Activated CD4-positive, alpha-beta T cell treated with anti-CD3 and anti-CD28 coated beads for 48 hours (primary cell): ENCODE measurements around the gene ABCG1.
"Not testable (repeated sequence)": the region's sequence is repeated elsewhere in the genome, so short reads cannot be mapped to it uniquely, and the experiment has no call there.

Source experiments
- DNase-seq: peaks from one replicate; pipeline ENCODE4 v3.0.0-alpha.2; 2020

The ABCG1 gene

DNA sequence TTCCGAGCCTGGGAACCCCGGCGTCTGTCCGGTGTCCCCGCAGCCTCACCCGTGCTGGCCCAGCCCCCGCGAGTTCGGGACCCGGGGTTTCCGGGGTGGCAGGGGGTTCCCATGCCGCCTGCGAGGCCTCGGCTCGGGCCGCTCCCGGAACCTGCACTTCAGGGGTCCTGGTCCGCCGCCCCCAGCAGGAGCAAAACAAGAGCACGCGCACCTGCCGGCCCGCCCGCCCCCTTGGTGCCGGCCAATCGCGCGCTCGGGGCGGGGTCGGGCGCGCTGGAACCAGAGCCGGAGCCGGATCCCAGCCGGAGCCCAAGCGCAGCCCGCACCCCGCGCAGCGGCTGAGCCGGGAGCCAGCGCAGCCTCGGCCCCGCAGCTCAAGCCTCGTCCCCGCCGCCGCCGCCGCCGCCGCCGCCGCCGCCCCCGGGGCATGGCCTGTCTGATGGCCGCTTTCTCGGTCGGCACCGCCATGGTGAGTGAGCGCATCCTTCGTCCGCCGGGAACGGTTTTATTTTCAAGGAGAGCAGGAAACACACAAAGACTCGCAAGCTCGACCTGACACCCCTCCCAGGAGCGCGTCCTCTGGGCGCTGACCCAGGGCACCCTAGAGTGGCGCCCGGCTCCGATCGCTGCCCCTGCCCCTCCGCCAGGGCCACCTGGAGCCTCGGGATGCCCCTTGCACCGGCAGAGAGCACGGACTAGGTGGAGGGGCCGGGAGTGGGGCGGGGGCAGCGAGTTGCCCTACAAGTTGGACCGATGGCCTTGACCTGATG is at the start of gene ABCG1:
Gene ABCG1, plus strand, starts transcription at position 305 of the 770 bp plus-strand sequence. Its CDS starts 123 bp downstream, at position 428.
- DNase-seq, result peak; percentile 59

DNA sequence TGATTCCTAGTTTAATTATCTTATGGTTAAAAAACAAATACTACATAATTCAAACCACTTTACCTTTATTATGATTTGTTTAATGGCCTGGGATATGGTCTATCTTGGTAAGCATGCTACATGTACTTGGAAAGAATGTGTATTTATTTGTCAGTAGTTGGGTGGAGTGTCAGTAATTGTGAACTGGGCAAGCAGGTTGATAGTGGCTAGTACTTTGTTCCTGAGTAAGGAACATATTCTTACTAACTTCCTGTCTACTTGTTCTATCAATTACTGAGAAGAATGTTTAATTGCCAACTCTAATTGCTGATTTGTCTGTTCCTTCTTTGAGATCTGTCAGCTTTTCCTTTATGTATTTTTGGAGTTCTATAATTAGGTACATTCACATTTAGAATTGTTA is 49.2 kb upstream of the ABCG1 start:
- no peak for DNase-seq

DNA sequence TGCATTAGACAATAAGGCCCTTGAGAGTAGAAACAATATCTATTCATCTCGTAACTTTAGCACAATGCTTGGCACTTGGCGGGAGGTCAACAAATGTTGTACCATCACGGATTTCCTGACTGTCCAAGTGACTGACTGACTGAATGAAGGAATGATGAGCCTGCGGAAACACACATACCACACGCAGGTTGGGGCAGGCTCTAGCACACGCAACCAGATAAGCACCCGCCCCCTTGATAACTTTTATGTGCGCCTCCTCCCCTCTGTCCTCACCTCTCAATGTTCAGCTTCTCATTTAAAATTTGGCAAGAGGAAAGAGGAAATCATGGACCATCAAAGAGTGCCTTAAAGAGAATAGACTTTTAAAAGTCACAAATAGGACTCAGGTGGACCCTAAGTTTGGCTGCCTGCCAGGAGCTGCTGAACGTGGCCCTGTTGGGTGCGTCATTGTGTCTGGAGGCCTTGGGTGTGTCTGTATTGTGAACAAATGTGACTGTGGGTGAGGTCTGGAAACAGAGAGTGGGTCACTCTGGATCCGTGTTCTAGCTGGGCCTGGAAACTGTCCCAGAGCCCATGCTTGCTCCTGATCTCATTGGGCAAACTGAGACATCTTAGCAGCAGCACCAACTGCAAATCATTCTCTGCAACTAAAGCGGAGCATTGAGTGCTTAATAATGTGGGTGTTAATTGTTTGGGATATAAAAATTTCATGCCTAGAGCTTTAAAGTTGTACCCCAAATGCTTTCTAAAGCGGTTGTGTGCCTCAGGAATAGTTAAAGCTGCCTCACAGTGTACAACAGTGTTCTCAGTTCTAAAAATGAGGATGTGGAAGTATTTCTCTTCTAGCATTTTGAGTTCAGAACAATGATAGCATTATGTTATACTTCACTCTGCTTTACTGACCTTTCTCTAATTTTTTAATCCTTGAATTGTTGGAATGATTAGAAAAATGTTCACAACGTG is 47.6 kb upstream of the ABCG1 start:
- no peak for DNase-seq

DNA sequence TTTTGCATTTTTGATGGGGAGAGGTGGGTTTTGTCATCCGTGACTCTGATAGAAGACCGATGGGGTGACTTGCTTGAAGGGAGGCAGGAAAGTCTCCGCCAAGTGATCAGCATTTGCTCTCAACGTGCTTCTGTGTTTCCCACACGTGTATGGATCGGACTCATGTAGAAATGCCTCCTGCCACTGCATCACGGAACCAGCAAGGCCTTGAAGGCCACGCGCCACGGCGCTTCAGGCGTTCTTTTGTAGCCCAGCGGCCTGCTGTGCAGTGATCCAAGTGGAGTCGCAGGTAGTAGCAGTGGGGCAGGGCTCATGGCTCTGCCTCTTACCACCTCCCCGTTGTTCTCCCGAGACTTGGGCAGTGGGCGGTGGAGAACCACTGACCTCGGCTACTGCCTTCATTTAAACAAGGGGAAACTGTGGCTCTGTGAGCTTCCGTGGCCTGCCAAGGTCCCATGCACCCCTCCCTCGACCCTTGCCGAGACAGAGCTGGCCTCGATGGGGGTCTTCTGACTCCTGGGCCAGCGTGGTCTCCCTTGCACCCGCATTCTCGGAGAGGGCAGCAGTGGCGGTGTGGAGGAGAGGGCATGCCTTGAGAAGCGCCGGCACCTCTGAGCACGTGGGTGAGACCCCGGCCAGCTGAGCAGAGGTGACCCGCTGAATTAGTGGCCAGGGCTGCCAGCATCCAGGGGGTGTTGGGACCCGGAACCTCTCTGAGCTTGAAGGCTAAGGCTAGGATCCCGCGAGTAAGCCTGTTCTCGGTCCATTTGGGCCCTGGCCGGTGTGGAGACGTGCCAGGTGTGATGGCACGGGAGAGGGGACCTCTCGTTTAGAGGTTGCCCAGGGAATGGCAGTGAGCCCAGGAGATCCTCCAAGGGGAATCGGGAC is 46.1 kb upstream of the ABCG1 start:
- DNase-seq, result no peak

DNA sequence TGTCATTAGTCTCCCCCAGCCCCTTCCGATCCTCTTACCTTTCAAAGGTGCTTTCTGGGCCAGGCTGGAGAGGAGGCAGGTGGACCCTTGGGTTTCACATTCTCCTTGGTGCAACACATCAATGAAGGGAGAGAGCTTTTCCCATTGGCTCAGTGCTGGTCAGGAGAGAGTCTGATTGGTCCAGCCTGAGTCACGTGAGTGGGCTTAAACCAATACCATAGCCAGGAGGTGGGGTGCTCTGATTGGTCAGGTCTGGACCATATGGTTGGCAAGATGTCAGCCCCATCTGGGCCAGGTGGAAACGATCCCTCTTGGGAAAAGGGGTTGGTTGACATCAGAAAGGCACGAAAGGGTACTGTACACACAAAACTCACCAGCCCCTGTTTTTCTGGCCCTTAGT is 44.8 kb upstream of the ABCG1 start:
- no peak for DNase-seq

DNA sequence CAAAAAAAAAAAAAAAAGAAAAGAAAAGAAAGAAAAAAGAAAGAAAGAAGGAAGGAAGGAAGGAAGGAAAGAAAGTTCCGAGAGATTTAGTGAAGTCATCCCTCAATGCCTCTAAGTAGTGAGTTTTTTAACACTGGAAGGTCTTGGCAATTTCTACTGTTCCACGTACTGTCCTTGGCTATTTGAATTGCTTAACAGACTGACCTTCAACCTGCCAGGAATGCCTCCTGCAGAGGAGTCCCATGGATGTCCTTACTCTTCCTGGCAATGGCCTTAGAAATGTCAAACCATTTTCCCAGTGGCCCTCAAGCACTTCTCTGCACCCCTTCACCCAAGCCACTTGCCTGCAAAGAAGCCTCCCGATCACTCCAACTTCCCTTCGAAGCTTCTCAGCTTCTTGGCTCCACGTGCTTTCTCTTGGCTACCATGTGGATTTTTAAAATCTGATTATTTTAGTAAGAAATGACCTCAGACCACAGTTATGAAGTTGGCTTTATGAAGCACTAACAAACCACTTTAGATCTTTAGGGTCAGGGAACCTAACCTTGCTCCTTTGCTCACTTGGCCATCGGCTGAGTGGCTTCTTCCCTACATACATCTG is 43.7 kb upstream of the ABCG1 start:
- no peak for DNase-seq

DNA sequence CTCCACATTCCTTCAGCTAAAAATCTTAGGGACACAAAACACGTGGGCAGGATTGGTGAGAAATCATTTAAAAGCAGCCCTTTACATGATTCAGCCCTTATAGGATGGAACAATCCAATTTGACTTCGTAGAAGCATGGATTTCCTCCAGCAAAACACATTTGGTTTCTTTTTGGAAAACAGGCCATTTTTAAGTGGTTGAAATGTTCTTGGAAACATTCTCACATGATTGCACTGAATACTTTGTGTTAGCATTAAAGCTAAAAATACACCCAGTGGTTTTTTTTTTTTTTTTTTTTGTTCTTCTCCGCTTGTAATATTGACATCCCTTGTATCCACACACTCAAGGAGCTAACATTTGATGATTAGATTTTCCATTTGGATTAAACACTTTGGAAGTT is 42.1 kb upstream of the ABCG1 start:
- DNase-seq, result no peak

DNA sequence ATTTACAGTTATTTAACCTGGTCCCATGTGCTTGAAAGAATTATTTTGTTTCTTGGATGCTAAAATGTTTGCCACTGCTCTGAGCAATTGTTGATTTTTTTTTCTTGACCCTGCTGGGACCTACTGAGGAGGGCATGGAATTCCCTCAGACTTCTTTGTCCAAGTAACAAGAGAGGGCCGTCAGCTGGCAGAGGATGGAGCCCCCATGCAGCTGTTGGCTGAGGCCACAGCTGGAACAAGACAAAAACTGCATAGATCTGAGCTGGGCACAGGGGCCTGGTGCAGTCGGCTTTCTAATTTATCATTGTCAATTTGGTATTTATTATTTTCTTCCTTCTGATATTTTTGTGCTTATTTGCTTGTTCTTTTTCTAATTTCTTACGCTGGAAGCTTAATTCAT is 39.6 kb upstream of the ABCG1 start:
- no peak for DNase-seq

DNA sequence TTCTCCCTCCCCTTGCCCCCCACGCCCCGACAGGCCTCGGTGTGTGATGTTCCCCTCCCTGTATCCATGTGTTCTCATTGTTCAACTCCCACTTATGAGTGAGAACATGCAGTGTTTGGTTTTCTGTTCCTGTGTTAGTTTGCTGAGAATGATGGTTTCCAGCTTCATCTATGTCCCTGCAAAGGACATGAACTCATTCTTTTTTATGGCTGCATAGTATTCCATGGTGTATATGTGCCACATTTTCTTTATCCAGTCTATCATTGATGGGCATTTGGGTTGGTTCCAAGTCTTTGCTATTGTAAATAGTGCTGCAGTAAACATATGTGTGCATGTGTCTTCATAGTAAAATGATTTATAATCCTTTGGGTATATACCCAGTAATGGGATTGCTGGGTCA is 38.9 kb upstream of the ABCG1 start:
- DNase-seq, result not testable (repeated sequence)

DNA sequence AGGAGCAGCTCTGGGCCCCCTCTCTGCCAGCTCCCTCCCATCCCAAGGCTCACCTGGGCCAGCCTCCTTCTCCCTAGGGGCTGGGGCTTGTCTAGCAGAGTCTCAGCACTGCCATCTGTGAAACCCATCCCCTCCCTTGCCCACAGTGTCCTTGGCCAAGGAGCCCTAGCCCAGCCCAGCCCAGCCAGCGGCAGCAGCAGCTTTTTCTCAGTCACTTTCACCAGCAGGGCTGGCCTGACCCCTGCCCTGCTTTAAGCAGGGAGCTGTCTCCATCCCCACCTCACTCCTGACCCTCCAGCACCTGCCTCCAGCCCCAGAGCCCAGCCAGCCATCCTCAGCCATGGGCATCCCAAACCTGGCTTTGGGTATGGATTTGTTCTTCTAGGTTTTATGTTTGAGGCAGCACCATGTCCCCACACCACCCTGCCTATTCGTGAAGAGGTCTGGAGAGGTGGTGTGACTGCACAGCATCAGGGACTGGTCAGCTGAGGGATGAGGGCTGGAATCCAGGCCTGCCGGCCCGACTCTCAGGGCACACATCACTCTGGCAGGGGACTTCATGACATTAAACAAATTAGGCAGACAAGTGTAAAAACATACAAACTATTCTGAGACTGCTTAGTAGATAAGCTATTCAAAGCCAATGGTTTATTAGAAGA is 36.1 kb upstream of the ABCG1 start:
- no peak for DNase-seq

DNA sequence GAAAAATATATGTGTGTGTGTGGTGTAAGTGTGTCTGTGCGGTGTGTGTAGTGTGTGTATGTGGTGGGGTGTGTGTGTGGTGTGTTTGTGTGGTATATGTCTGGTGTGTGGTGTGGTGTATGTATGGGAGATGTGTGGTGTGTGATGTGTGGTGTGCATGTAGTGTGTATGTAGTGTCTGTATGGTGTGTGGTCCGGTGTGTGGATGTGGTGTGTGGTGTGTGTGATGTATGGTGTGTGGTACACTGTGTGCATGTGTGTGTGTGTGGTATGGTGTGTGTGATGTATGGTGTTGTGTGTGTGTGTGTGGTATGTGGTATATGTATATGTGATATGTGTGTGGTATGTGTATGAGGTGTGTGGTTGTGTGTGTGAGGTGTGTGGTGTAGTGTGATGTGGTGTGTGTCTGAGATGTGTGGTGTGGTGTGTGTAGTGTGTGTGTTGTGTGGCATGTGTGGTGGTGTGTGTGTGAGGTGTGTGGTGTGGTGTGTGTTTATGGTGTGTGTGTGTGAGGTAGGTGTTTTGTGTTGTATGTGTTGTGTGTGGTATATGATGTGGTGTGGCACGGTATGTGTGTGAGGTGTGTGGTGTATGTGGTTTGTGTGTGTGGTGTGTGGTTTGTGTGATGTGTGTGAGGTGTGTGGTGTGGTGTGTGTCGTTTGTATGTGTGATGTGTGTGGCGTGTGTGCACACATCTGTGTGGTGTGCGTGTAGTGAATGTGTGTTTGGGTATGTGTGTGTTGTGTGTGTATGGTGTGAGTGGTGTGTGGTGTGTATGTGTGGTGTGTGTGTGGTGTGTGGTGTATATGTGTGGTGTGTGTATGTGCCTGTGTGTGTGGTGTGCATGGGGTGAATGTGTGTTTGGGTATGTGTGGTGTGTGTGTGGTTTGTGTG is 35.3 kb upstream of the ABCG1 start:
- DNase-seq, result no peak

DNA sequence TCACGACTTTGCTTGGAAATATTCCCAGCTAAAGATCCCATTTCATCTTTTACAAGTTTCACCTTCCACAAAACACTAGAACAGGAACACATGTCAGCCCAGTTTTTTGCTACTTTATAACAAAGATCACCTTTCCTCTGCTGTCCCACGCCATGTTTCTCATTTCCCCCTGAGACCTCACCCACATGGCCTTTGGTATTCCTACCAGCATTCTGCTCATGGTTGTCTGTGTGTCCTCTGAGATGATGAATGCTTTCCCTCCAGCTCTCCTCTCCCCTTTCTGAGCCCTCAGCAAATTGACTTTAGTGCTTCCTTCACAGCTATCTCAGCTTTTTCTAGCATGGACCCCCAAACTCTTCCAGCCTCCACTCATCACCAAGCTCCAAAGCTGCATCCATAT is 32.3 kb upstream of the ABCG1 start:
- DNase-seq, result no peak

DNA sequence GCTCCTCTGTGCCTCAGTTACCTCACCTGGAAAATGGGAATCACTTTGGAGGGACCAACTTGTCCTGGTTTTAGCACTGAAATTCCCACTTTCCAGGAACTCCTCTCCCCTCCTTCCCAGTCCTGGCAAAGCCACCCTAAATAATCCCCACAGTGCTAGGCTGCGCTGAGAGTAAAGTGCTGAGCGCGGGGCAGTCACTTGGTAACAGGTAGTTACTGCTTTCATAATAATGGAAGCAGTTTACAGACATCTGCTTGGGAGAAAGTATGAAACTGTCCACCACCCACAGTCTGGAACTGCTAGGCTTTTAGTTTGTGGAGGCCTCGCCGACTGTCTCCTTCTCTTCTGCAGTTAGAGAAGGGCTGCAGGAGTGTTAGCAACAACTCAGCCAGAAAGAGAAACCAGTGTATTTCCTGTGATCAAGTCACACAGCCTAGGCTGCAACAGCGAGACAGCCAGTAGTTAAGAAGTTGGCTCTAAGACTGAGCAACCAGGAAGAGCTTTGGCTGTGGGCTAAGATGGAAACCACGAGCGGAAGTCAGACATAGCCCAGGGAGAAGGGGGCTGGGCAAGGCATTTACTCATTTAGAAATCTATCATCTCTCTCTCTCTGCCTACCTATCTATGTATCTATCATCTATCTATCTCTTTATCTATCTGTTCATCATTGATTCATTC is 30.8 kb upstream of the ABCG1 start:
- peak; percentile 83 for DNase-seq

DNA sequence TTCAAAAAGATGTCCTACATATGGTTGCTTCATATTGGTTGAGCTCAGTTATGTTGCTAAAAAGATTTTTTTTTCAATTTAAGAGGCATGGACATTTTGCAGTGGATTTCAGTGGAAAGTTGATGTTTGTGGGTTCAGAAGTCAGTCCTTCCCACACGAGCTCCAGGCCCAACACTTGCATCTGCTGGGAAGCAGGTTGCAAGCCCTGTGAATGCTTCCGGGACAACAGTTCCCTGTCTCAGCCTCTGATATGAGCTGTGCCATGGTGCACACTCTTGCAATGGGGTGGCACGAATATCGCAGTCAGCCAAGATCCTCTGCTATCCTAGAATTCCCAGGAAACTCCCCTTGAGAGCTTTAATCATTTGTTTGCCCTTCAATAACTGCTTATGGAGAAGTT is 30.3 kb upstream of the ABCG1 start:
- no peak for DNase-seq

DNA sequence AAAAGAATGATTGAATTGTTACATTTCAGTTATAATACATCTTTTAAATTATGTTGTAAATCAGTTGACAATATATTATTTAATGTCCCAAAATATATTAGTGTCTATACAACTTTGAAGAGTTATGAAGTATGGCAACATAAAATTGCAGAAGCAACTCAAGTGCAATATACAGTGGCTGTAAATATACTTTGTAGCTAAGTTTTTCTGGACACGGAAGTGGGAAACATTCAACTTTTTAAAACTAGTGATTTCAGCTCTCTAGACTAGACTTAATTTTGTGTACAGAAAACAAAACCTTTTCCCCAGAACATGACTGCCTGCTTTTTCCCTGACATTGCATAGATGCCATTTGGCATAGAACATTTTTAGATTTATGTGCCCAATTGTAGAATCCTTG is 29.5 kb upstream of the ABCG1 start:
- DNase-seq, result no peak

DNA sequence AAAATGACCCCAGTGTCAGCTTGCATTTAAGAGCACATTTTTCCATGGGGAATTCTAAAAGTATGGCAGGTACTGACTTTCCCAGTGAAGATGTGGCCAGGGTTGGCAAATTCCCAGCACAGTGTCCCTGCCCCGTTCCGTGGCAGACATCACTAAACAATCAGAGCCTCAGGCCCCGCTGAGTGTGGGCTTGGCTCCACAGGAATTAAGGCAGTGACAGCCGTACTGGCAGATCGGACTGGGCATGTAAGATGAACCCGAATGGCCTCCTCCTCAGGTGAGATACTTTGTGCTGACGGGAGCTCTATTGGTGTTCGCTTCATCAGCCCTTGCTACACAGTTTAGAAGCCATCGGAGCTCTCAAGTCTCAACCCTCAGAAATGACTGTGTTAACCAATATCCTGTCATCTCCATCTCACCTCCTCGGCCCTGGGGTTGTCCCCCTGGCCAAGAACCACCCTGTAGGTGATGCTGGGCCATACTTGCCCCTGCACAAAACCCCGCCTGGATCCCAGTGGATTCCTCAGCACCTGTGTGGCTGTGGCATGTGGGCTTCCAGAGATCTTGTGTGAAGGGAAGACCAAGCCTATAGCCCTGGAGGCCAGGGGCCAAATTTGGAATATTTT is 29.0 kb upstream of the ABCG1 start:
- peak; percentile 56 for DNase-seq

DNA sequence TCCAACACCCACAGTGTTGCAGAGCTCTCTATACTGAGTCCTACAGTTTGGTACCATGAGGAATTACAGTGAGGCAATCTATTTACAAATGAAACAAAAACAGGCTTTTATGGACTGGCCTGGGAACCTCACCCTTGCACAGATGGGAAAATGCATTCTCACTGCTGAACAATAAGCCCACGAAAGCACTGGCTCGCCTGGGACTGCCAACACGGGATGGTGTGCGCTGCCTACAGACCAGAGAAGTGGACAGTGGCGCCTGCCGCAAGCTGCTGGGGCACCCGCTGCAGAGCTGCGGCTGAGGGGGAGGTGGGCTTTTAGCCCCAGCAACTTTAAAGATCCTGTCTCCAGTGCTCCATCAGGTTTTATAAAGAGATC is 28.5 kb upstream of the ABCG1 start:
- no peak for DNase-seq

DNA sequence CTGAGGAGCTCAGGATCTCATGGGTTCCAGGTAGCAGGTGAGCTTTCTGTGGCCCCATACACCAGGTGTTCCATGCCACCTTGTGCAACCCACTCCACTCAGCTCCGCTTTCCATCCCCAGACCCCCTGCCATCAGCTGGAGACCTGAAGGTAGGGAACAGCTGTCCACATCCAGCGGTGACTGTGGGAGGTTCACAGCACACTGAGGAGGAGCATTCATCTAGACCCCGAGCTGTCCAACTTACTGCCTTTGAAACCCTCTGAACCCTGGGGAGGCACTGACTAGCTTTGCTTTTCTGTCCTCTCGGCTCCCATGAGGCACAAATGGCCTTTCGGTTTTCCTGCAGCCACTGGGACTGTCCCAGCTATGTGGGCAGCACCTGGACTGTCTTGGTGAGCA is 27.9 kb upstream of the ABCG1 start:
- no peak for DNase-seq

DNA sequence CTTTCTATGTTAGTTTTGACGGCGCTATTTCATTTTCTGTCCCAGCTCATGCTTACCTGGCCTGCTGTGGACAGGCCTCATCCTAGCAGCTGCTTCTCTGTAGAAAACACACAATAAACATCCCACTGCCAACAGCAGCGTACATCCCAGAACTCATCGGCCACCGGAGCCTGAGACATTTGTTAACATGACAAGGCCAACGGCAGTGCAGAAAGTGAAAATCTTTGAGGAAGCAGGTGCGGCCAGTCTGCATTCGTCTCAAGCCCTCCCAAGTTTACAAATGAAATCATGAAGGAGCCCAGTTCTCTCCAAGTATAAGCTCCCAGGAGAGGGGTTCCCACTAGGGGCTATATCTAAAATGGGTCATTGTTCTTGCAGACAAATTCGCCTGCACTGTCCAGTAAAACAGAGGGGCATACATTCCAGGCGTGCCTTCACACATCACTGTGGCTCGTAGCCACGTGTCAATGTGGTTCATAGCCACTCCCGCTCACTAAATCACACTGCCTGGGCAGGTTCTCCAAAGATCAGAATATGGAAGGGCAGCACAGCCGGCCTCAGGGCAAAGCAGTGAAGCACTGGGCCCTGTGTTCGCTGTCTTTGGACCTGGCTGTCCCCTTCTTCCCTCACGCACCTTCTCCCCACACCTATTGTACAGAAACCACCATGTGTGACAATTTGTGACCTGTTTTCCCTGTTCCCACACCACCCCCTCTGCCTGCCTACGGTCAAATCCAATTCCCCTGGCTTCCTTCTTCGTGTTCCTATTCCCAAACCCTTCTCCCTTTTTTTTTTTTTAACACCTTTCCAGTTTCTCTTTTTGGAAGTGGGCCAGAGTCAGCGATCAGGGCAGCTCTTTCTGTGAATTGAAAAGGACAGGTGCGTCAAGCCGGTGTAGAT is 27.0 kb upstream of the ABCG1 start:
- no peak for DNase-seq
